HCT116 (cell line): ENCODE measurements around the gene MAX. TPM values are rescaled to one million over a fixed set of nuclear protein-coding genes. Genes with fewer than 3 reads are reported as not detected.

Experiments
- ATAC-seq: fragments of 200-7000 bp; cut with Tn5 transposase; 2 replicates; pipeline ENCODE4 v1.9.1; 2020; ENCODE audit warnings: mild to moderate bottlenecking, moderate library complexity
- Bru-seq: library from RNA; stranded (reverse); fragments of 400-500 nt; gene quantifications from one replicate; lab custom pipeline; 2021; lab: Mats Ljungman, UMichigan
- BruChase-seq, 2 experiments: library from RNA; stranded (reverse); fragments of 400-500 nt; gene quantifications; one replicate each; lab custom pipeline; 2021; lab: Mats Ljungman, UMichigan
- BruUV-seq: library from RNA; stranded (reverse); fragments of 400-500 nt; replicated peaks from 2 replicates; lab custom pipeline; 2021; lab: Mats Ljungman, UMichigan
- CTCF ChIA-PET: fragments of 300-600 bp; sonication (Branson Sonifier 250); formaldehyde crosslinking; loops from one replicate; lab custom pipeline; 2021; ENCODE audit warnings: antibody characterized with exemption; lab: Charles Lee
- POLR2A ChIA-PET: fragments of 300-600, 350-600 bp; sonication (Branson Sonifier 250); formaldehyde crosslinking; loops from one replicate; lab custom pipeline; 2021; ENCODE audit warnings: antibody characterized with exemption; lab: Charles Lee
- RAD21 ChIA-PET, 2 experiments: fragments of 300-600 bp; sonication (Branson Sonifier 250); formaldehyde crosslinking; loops; one replicate each; lab custom pipeline; 2023; ENCODE audit warnings: low total read pairs in 2 of 2; ENCODE audit not compliant: uncharacterized antibody in 2 of 2, unreplicated experiment in 2 of 2, low non-redundant PET in 1 of 2; lab: Charles Lee
- DNase-seq: peaks from one replicate; pipeline ENCODE4 v3.0.0-alpha.2; 2010; ENCODE audit warnings: low read depth, low spot score
- H2AFZ ChIP-seq: fragments of 200-600 bp; shearing (Covaris generic), sonication (generic); 2 replicates; pipeline ENCODE4 v1.6.1; 2017; ENCODE audit warnings: low read depth, mixed run types, mixed read lengths, antibody characterized with exemption, low read length; ENCODE audit not compliant: poor library complexity, severe bottlenecking
- H3K27ac ChIP-seq: 2 replicates; pipeline ENCODE4 v1.5.1; 2012; ENCODE audit warnings: low read depth, low read length
- H3K27me3 ChIP-seq: fragments of 200-600 bp; sonication (generic); 2 replicates; pipeline ENCODE4 v1.6.1; 2016; ENCODE audit warnings: mixed run types, low read length, mixed read lengths; ENCODE audit not compliant: insufficient read depth
- H3K36me3 ChIP-seq, 2 experiments: fragments of 200-500 bp in 1 of 2; fragments of 200-600 bp in 1 of 2; sonication (Bioruptor generic) in 1 of 2; sonication (generic) in 1 of 2; 2 replicates each; pipeline versions ENCODE4 v1.5.1 to v1.6.1; 2014 to 2016; ENCODE audit warnings: low read length in 2 of 2, inconsistent platforms in 1 of 2, mixed read lengths in 1 of 2, mixed run types in 1 of 2; ENCODE audit not compliant: insufficient read depth in 2 of 2, control insufficient read depth in 1 of 2
- H3K4me1 ChIP-seq, 2 experiments: fragments of 200-600 bp in 1 of 2; sonication (generic) in 1 of 2; 2 replicates each; pipeline versions ENCODE4 v1.5.1 to v1.6.1; 2012 to 2017; ENCODE audit warnings: low read length in 2 of 2, inconsistent platforms in 1 of 2, mild to moderate bottlenecking in 1 of 2, mixed read lengths in 1 of 2, mixed run types in 1 of 2, moderate library complexity in 1 of 2; ENCODE audit not compliant: insufficient read depth in 2 of 2, control insufficient read depth in 1 of 2
- H3K4me2 ChIP-seq: fragments of 200-600 bp; sonication (generic); 2 replicates; pipeline ENCODE4 v1.6.1; 2017; ENCODE audit warnings: mixed run types, low read length, mixed read lengths
- H3K4me3 ChIP-seq, 2 experiments: fragments of 200-600 bp in 1 of 2; sonication (generic) in 1 of 2; replicated peaks in 1 of 2; 2 replicates each; pipeline ENCODE4 v1.5.1; 2011 to 2016; ENCODE audit warnings: low read length in 2 of 2, control low read depth in 1 of 2, low read depth in 1 of 2, mild to moderate bottlenecking in 1 of 2, mixed read lengths in 1 of 2, mixed run types in 1 of 2
- H3K79me2 ChIP-seq: fragments of 200-600 bp; sonication (generic); 2 replicates; pipeline ENCODE4 v1.6.1; 2017; ENCODE audit warnings: mild to moderate bottlenecking, mixed run types, low read length, moderate library complexity, mixed read lengths; ENCODE audit not compliant: insufficient read depth
- H3K9ac ChIP-seq: fragments of 200-600 bp; sonication (generic); 2 replicates; pipeline ENCODE4 v1.6.1; 2016; ENCODE audit warnings: low read length, mixed read lengths
- H3K9me2 ChIP-seq: fragments of 200-600 bp; sonication (generic), shearing (Covaris generic); 2 replicates; pipeline ENCODE4 v1.6.1; 2017; ENCODE audit warnings: mixed run types, mild to moderate bottlenecking, moderate library complexity; ENCODE audit not compliant: insufficient read depth
- H3K9me3 ChIP-seq, 2 experiments: fragments of 200-500 bp in 1 of 2; fragments of 200-600 bp in 1 of 2; sonication (Bioruptor generic) in 1 of 2; sonication (generic) in 1 of 2; 2 replicates each; pipeline ENCODE4 v1.6.1; 2014 to 2017; ENCODE audit warnings: low read length in 2 of 2, mixed read lengths in 2 of 2, inconsistent platforms in 1 of 2, low read depth in 1 of 2, mild to moderate bottlenecking in 1 of 2, mixed run types in 1 of 2, moderate library complexity in 1 of 2; ENCODE audit not compliant: control insufficient read depth in 1 of 2, insufficient read depth in 1 of 2
- H4K20me1 ChIP-seq: fragments of 200-600 bp; sonication (generic), shearing (Covaris generic); 2 replicates; pipeline ENCODE4 v1.6.1; 2017; ENCODE audit warnings: mixed run types, mild to moderate bottlenecking, moderate library complexity; ENCODE audit not compliant: insufficient read depth
- ATF3 ChIP-seq: IDR thresholded peaks from 2 replicates; pipeline ENCODE4 v1.6.1; 2012
- CBX3 ChIP-seq: IDR thresholded peaks from 2 replicates; pipeline ENCODE4 v1.6.1; 2012; ENCODE audit warnings: low read depth
- CEBPB ChIP-seq: IDR thresholded peaks from 2 replicates; pipeline ENCODE4 v1.6.1; 2012; ENCODE audit warnings: low read depth
- EGR1 ChIP-seq: IDR thresholded peaks from 2 replicates; pipeline ENCODE4 v1.6.1; 2012; ENCODE audit warnings: low read depth
- EZH2 ChIP-seq: fragments of 200-600 bp; sonication (generic); IDR thresholded peaks from 2 replicates; pipeline ENCODE4 v1.6.1; 2017; ENCODE audit warnings: antibody characterized with exemption, mixed run types
- EZH2phosphoT487 ChIP-seq: fragments of 200-600 bp; IDR thresholded peaks from 2 replicates; pipeline ENCODE4 v1.6.1; 2018; ENCODE audit warnings: antibody characterized with exemption, borderline replicate concordance
- FOSL1 ChIP-seq: IDR thresholded peaks from 2 replicates; pipeline ENCODE4 v1.6.1; 2012; ENCODE audit warnings: low read depth
- JUND ChIP-seq: IDR thresholded peaks from 2 replicates; pipeline ENCODE4 v1.6.1; 2012
- POLR2A ChIP-seq: IDR thresholded peaks from 2 replicates; pipeline ENCODE4 v1.7.0; 2011; ENCODE audit warnings: borderline replicate concordance; ENCODE audit not compliant: insufficient read depth, insufficient read length; ENCODE audit errors: extremely low read depth
- POLR2AphosphoS5 ChIP-seq: IDR thresholded peaks from 2 replicates; pipeline ENCODE4 v1.6.1; 2011; ENCODE audit warnings: mild to moderate bottlenecking, low read depth, low read length, moderate library complexity
- SIN3A ChIP-seq: IDR thresholded peaks from 2 replicates; pipeline ENCODE4 v1.6.1; 2012; ENCODE audit warnings: low read depth
- SP1 ChIP-seq: IDR thresholded peaks from 2 replicates; pipeline ENCODE4 v1.6.1; 2012; ENCODE audit warnings: low read depth
- SRF ChIP-seq: IDR thresholded peaks from 2 replicates; pipeline ENCODE4 v1.6.1; 2012; ENCODE audit warnings: low read depth
- TCF7L2 ChIP-seq: IDR thresholded peaks from 2 replicates; pipeline ENCODE4 v1.7.0; 2011; ENCODE audit warnings: borderline replicate concordance, inconsistent platforms; ENCODE audit not compliant: insufficient read depth, insufficient read length; ENCODE audit errors: extremely low read depth
- ZNF274 ChIP-seq: fragments of 200-500 bp; sonication (Bioruptor generic); IDR thresholded peaks from 2 replicates; pipeline ENCODE4 v1.6.1; 2014; ENCODE audit warnings: mild to moderate bottlenecking, low read depth, low read length, inconsistent platforms
- intact Hi-C: fragments of 100-400 bp; cut with micrococcal nuclease; formaldehyde crosslinking; loops from 2 replicates; pipeline ENCODE4 v1.10.0; 2022
- long read RNA-seq: library from polyadenylated mRNA; unstranded; transcript quantifications from one replicate; pipeline ENCODE4 v2.0.0, GENCODE V29; 2021; ENCODE audit not compliant: unreplicated experiment
- polyA plus RNA-seq: library from polyadenylated mRNA; unstranded; fragments of >200 nt; gene quantifications from 2 replicates; pipeline ENCODE4 v1.2.1, GENCODE V29; 2012; ENCODE audit warnings: missing spikeins
- total RNA-seq: library from RNA; stranded (reverse); gene quantifications from one replicate; pipeline ENCODE4 v1.2.1, GENCODE V29; 2021; ENCODE audit not compliant: unreplicated experiment
- TF ChIP-seq, protein P1 (sequence below): IDR thresholded peaks from 2 replicates; pipeline ENCODE4 v1.6.1; 2012; ENCODE audit warnings: low read depth
- TF ChIP-seq, protein P2 (sequence below): IDR thresholded peaks from 2 replicates; pipeline ENCODE4 v1.6.1; 2012

MAX gene
- 72.6 TPM for total RNA-seq
- 32.2 and 34.5 TPM in 2 replicates for polyA plus RNA-seq
- Bru-seq, nascent RNA: percentile 62 among the genes with signal in this experiment
- percentile 62 among the genes with signal in this experiment for BruChase-seq, experiment 1, labeled RNA remaining after a 6-hour chase
- BruChase-seq, experiment 2, labeled RNA remaining after a 2-hour chase: percentile 64 among the genes with signal in this experiment
- long read RNA-seq, transcript MAX-204 (4 exons, 1,973 nt): major isoform, 5 of 19 reads
- long read RNA-seq, partial matches to known transcripts: 1 of 19 reads
- long read RNA-seq, other reads (novel, unspliced or antisense): 8 of 19 reads

DNA sequence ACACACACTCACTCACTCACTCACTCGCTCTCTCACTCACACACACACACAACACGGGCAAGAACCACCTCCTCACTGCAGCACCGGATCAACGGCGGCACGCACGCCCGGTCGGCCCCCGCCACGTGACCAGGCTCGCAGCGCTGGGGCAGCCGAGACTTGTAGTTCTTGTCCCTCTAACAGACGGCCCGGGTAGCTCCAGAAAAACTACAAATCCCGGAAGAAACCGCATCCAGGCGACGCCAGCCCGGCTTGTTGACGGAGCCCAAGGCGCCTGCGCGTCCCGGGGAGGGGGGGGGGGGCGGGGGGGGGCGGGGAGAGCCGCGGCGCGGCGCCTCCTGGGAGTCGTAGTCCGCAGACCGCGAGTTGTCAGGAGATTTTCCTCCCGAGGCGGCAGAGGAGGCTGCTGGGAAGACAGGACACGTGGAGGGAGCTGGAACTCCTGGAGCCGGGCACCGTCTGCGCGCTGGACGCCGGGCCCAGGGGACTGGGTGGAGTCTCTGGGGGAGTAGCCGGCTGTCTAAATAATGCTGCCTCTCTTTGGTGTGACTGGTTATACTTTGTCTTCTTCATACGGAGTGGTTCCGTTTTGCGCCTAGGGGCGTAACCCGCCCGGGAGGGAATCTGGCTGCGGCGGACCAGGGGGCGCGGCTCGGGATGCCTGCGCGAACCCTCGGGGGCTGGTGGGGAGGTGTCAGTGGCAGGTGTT, at the start of gene MAX:
Gene MAX, minus strand, starts transcription at position 77 of the 709 bp plus-strand sequence. CDS start 178 bp downstream, outside the sequence.
- Histone ChIP-seq H3K4me2 (peak within 1 kb of the TSS; percentile 95), H3K9me3 (no peaks in the 10 kb centered on the region)
- TF ChIP-seq SP1 (peak; percentile 27; the same call in 1 of the 2 replicates), EGR1 (no peak), JUND (no peak), ATF3 (no peak), POLR2A (peak; percentile 60), CEBPB (no peak), SIN3A (peak; percentile 93), TCF7L2 (no peak), SRF (no peak), EZH2 (no peak), FOSL1 (no peak), CBX3 (no peak), EZH2phosphoT487 (no peak), ZNF274 (no peak), POLR2AphosphoS5 (peak; percentile 86)
- TF ChIP-seq, protein P1, sequence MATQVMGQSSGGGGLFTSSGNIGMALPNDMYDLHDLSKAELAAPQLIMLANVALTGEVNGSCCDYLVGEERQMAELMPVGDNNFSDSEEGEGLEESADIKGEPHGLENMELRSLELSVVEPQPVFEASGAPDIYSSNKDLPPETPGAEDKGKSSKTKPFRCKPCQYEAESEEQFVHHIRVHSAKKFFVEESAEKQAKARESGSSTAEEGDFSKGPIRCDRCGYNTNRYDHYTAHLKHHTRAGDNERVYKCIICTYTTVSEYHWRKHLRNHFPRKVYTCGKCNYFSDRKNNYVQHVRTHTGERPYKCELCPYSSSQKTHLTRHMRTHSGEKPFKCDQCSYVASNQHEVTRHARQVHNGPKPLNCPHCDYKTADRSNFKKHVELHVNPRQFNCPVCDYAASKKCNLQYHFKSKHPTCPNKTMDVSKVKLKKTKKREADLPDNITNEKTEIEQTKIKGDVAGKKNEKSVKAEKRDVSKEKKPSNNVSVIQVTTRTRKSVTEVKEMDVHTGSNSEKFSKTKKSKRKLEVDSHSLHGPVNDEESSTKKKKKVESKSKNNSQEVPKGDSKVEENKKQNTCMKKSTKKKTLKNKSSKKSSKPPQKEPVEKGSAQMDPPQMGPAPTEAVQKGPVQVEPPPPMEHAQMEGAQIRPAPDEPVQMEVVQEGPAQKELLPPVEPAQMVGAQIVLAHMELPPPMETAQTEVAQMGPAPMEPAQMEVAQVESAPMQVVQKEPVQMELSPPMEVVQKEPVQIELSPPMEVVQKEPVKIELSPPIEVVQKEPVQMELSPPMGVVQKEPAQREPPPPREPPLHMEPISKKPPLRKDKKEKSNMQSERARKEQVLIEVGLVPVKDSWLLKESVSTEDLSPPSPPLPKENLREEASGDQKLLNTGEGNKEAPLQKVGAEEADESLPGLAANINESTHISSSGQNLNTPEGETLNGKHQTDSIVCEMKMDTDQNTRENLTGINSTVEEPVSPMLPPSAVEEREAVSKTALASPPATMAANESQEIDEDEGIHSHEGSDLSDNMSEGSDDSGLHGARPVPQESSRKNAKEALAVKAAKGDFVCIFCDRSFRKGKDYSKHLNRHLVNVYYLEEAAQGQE: no peak
- TF ChIP-seq, protein P2, sequence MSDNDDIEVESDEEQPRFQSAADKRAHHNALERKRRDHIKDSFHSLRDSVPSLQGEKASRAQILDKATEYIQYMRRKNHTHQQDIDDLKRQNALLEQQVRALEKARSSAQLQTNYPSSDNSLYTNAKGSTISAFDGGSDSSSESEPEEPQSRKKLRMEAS: peak; percentile 99
- TF ChIP-seq, all 23 proteins: peak for 5
- Histone ChIP-seq H3K27ac (peak within 1 kb of the TSS; percentile 52), H3K9me2 (0 out of 2 replicates have a peak, but pooled peaks cover 2% of the 10 kb centered on the region), H4K20me1 (no peaks in the 10 kb centered on the region), H3K4me3 (peak within 1 kb of the TSS; percentile 84 to 85), H3K79me2 (peaks cover 38% of the 10 kb centered on the region), H3K4me1 (peaks cover 8 to 16% of the 10 kb centered on the region in 2 experiments; a peak in 2 of 4 replicates), H3K27me3 (no peaks in the 10 kb centered on the region), H3K9ac (peak within 1 kb of the TSS; percentile 73), H3K36me3 (peaks cover 0 to 9% of the 10 kb centered on the region in 2 experiments; a peak in 2 of 4 replicates), H2AFZ (peak within 1 kb of the TSS; percentile 92)
- ChIA-PET CTCF (interaction anchor here (0.7 to 1.7 kb wide), 5 partner anchors 16 to 859 kb away, joined by 3 to 4 read pairs (median 4); partner anchors contain the start of gene FNTB), POLR2A (interaction anchor here (0.6 to 1.6 kb wide), 9 partner anchors 9 to 1012 kb away, joined by 3 to 5 read pairs (median 3); no protein-coding TSS in a partner anchor), RAD21 (interaction anchor here in 1 of 2 experiments (0.6 to 1.3 kb wide), 3 partner anchors 116 to 496 kb away, joined by 4 to 6 read pairs (median 4); partner anchors contain the start of gene FNTB)
- intact Hi-C loops: loop anchor here (5.0 kb wide), 1 partner anchor 310 kb away; the partner anchor contains the start of gene FUT8
- DNase-seq: peak; percentile 96
- ATAC-seq: peak; percentile 89
- no TSS peak for BruUV-seq
